Stimulated activated CD4-positive, alpha-beta T cell treated with anti-CD3 and anti-CD28 coated beads, Interleukin-15, amount 100 ng/mL, for 1 hour (primary cell): ENCODE measurements around the gene USP3.

Experiments
- DNase-seq, 2 donors: peaks; one replicate each; pipeline ENCODE4 v3.0.0-alpha.2; 2020; ENCODE audit warnings: low read depth in 1 of 2, low spot score in 1 of 2

USP3 gene

DNA sequence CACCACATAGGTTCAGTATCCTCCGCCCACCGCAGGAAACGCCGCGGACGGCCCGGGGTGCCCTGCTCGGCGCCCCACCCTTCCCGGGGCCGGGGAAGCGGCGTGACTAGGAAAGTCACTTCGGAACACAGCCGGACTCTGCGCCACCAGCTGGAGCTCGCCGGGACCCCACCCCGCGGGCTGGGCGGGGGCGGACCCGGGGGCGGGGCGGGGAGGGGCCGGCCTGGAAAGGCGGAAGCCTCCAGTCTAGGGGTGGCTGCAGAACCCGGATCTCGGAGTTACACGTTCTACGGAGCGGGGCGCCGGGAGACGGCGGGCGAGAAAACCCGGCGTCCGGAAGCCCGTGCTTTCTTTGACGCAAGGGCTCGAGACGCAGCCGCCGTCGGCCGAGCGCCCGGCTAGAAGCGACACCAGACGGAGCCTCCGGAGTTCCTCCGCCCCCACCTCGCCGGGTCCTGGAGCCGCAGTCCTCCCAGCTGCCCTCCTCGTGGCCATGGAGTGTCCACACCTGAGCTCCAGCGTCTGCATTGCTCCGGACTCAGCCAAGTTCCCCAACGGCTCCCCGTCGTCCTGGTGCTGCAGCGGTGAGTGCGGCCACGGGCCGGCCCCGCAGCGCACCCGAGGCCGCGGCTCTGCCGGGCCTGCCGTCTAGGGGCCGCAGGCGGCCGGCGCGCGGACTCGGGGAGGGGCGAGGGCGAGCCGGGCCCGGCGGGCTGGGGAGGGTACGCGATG, at the start of gene USP3:
Gene USP3, plus strand, starts transcription at position 347 of the 732 bp plus-strand sequence. Its CDS starts 147 bp downstream, at position 494.
- peak; percentile 91 to 95 for DNase-seq

GRCh38 chr15:63456258-63456657, 48.1 kb upstream of the USP3 start:
- DNase-seq, result no peak

DNA sequence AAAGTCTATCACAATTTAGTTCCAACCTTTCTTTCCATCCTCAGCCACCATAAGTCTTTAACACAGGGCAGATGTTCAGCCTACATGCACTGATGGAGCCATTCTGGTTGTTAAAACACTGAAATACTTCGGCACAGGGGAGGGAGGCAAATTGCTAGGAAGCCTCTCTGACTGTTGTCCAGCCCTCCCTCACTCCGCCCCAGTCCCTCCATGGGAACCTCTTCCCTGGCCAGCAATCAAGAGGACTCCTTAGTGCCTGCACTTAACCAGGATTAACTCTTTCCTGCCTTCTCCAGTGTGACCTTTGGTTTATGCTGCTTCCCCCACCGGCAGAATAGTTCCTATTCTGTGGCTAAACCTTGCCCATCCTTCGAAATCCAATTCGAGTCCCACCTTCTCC, 47.0 kb upstream of the USP3 start:
- DNase-seq, result no peak

DNA sequence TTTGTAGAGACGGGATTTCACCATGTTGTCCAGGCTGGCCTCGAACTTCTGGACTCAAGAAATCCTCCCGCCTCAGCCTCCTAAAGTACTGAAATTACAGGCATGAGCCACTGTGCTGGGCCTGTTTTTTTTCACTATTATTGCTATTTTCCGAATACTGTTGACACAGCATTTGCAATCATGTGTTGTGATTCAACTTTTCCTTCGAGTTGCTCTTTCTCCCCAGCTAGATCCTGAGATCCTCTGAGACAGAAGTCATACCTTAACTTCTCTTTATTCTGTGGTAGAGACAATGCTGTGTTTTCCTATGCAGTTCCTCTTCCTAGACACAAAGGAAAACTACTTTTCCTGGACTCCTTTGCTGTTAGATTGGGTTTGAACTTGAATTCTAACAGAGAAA, 46.4 kb upstream of the USP3 start:
- DNase-seq, result no peak

- DNase-seq, result no peak
Measured at GRCh38 chr15:63458794-63459395, 45.5 kb upstream of the USP3 start.

- no peak for DNase-seq
Measured at GRCh38 chr15:63460210-63461155, 43.9 kb upstream of the USP3 start.

- DNase-seq, result no peak
Measured at GRCh38 chr15:63461230-63461985, 43.0 kb upstream of the USP3 start.

GRCh38 chr15:63462088-63462487, 42.3 kb upstream of the USP3 start:
- DNase-seq, result no peak

GRCh38 chr15:63463036-63463435, 41.4 kb upstream of the USP3 start:
- DNase-seq, result no peak

GRCh38 chr15:63463793-63464192, 40.6 kb upstream of the USP3 start:
- no peak for DNase-seq

GRCh38 chr15:63465104-63465503, 39.3 kb upstream of the USP3 start:
- DNase-seq, result no peak

DNA sequence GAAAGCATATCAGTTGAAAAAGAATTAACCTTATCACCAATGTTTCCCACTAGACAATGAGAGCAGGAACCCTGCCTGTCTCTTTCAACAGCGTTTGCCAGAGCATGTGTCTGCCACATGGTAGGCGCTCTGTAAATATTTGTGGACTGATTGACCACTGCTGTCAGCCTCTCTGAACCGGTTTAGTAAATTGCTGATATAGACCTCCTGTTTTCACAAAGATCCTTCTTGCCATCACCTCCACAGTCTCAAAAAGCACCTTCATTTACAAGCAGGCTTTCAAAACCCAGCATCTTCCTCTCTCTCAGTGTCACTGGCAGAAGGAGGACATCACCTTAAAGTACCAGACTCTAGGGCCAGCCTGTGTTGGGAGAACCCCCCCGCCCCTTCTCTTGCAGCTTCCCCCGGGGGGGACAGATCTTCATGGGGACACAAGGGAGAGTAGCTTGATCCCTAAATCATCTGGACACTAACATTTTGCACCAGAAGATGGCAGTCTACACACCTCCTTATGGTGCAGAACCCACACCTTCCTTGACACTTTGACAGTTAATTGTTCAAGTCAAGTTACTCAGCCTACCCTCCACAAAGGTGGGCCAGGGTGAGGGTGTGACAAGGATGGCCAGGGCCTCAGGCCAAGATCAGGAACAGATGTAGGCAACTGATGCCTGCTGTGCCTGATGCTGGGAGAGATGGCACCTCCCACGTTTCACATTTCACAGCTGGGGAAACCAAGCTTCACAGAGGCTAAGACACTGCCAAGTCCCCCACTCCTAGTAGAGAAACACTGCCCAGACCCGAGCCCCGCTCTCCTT, 37.8 kb upstream of the USP3 start:
- DNase-seq, result peak in 1 of 2 donors; percentile 12

DNA sequence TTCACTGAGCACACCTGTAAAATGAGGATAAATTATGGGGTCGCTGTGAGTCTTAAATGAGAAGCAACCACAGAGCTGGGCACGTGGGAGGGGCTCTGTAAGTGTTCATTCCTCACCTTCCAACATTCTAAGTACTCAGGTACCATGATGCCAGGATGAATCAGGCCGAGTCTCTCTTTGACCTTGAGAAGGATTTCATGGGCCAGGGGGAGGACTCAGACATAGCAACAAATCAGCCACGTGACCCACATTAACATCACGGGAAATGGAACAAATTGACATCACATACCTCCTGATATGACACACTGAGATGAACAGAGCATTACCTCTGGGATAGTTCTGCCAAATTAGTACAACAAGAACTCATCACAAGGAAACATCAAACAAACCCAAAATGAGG, 35.2 kb upstream of the USP3 start:
- DNase-seq, result no peak

GRCh38 chr15:63469984-63470383, 34.4 kb upstream of the USP3 start:
- no peak for DNase-seq

DNA sequence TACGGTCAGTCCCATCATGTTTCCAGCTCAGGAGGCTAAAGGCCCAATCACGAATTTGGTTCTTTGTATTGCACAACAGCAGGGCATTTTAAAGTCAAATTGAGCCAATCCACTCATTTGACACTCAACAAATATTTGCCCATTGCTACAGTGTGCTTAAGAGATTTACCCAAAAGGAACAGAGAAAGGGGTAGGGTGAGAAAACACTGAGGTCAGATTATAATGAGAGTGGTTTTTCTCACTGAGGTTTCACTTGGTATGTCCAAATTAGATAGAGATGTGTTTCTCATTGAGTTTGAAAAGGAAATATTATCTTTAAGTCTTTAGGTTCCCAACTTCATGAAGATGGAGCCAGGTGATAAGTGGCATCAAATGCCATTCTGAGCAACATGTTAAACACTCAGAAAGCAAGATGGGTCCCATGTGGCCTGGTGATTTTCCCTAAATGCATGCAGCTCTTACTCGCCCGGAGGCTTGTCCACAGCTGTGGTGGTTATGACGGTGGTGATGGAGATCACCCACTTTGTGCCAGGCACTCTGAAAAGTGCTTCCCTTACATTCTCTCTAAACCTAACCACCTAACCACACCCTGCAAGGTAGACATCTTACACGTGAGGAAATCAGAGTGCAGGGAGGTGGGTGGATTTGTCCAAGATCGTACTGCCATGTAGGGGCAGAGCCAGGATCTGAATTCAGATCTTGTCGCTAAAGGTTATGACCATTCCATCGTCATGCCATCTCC, 31.2 kb upstream of the USP3 start:
- no peak for DNase-seq

- DNase-seq, result no peak
Measured at GRCh38 chr15:63473749-63473998, 30.7 kb upstream of the USP3 start.

DNA sequence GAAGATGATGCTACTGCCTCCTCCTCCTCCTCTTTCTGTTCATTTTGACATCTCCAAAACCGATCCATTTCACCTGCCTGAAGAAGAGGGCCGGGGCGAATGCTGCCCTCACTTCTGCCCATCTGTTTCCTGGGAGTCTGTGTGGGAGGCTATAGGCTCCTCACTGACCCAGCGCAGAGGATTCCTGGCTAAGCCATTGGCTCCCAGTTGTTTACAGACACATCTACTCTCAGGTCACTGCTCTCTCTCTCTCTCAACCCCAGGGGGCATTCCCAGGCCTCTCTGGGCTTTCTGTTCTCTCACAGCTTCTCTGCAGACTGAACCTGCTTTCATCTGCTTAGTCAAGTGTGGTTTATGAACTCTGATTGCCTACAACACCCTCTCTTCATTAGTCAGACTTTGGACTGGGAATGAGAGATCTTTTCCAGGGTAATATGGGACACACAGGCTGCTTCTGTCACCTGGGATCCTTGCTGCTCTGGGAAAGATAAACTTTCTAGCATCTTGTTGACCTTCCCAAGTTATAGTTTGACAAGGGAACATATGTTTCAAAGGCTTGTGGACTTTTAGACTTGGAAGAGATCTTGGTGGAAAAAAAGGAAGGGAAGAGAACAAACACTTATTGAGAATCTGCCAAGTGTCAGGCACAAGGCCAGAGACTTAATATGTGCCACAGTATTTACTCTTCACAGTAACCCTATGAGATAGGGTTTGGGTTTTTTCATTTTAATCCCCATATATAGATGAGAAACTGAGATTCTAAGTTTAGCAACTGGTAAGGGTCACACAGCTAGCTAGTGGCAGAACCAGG, 30.2 kb upstream of the USP3 start:
- peak in 1 of 2 donors; percentile 21 for DNase-seq

- DNase-seq, result no peak
Measured at GRCh38 chr15:63474810-63475316, 29.5 kb upstream of the USP3 start.

DNA sequence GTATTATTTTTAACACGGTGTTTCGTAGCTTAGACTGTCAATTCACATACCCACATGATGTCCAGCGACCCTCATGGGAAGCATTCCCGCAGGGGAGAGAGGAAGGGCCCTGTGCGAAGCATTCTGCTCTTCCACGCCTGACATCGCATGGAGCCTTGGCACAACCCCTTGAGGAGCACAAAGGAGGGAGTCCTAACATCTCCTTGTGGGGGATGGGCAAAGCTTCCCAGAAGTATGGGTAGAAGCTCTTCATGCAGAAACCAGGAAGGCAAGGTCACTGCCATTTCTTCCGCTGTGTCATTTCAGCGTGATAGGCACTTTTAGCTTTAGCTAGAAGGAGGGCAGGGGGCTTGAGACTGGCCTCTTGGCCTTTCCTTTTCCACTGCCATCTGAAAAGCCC, 28.7 kb upstream of the USP3 start:
- no peak for DNase-seq
